GM23248 (cell line): ENCODE data around the gene AKT3.

ENCODE experiments used
- EZH2 ChIP-seq: fragments of 200-600 bp; sonication (generic); IDR thresholded peaks from 2 replicates; pipeline ENCODE4 v1.6.1; 2018; ENCODE audit warnings: antibody characterized with exemption, mild to moderate bottlenecking; ENCODE audit not compliant: insufficient read depth, poor library complexity, severe bottlenecking
- EZH2phosphoT487 ChIP-seq: fragments of 200-600 bp; sonication (generic); IDR thresholded peaks from 2 replicates; pipeline ENCODE4 v1.6.1; 2018; ENCODE audit warnings: antibody characterized with exemption, moderate library complexity, mild to moderate bottlenecking, low read depth; ENCODE audit not compliant: insufficient read depth

- TF ChIP-seq EZH2phosphoT487 (no peak), EZH2 (no peak)
Observed at GRCh38 chr1:243582326-243582725, 267.7 kb downstream of the AKT3 start.
